CD14-positive monocyte (primary cell): ENCODE data around the gene SPINK1. TPM values are rescaled to one million over a fixed set of nuclear protein-coding genes. Genes with fewer than 3 reads are reported as not detected.

Experiments
- DNase-seq, 3 donors: peaks; one replicate each; pipeline ENCODE4 v3.0.0-alpha.2; 2011 to 2022
- H2AFZ ChIP-seq: 2 replicates; pipeline ENCODE4 v1.6.0; 2012; ENCODE audit warnings: mild to moderate bottlenecking, low read depth, low read length, inconsistent platforms; ENCODE audit not compliant: insufficient read depth, poor library complexity, severe bottlenecking
- H3K27ac ChIP-seq, 2 donors: 1 replicate in 1 of 2; 2 replicates in 1 of 2; pipeline ENCODE4 v1.5.1; 2012 to 2013; ENCODE audit warnings: low read length in 2 of 2, control low read depth in 1 of 2, inconsistent platforms in 1 of 2, low read depth in 1 of 2, mild to moderate bottlenecking in 1 of 2
- H3K27me3 ChIP-seq, 2 donors: one replicate each; pipeline versions ENCODE4 v1.6.0 to v1.6.1; 2011 to 2013; ENCODE audit warnings: low read length in 2 of 2; ENCODE audit not compliant: control insufficient read depth in 2 of 2, insufficient read depth in 2 of 2
- H3K36me3 ChIP-seq, 2 donors: replicated peaks in 1 of 2; 1 replicate in 1 of 2; 2 replicates in 1 of 2; pipeline versions ENCODE4 v1.5.1 to v1.6.1; 2012 to 2013; ENCODE audit warnings: low read length in 2 of 2, control low read depth in 1 of 2, inconsistent platforms in 1 of 2, mild to moderate bottlenecking in 1 of 2; ENCODE audit not compliant: insufficient read depth in 2 of 2, control insufficient read depth in 1 of 2
- H3K4me1 ChIP-seq, 2 donors: 1 replicate in 1 of 2; 2 replicates in 1 of 2; pipeline versions ENCODE4 v1.5.1 to v1.6.1; 2012 to 2013; ENCODE audit warnings: low read length in 2 of 2, control low read depth in 1 of 2, inconsistent platforms in 1 of 2, mild to moderate bottlenecking in 1 of 2, moderate library complexity in 1 of 2; ENCODE audit not compliant: insufficient read depth in 2 of 2, control insufficient read depth in 1 of 2
- H3K4me2 ChIP-seq: replicated peaks from 2 replicates; pipeline ENCODE3; 2012; ENCODE audit warnings: low read length, moderate library complexity, mild to moderate bottlenecking; ENCODE audit not compliant: poor library complexity, severe bottlenecking; ENCODE audit errors: extremely low read depth
- H3K4me3 ChIP-seq, 3 experiments: fragments of 200-600 bp in 1 of 3; sonication (generic) in 1 of 3; replicated peaks in 1 of 3; 1 replicate in 2 of 3; 2 replicates in 1 of 3; pipeline ENCODE4 v1.5.1; 2011 to 2013; ENCODE audit warnings: low read length in 3 of 3, mild to moderate bottlenecking in 3 of 3, control low read depth in 2 of 3, low read depth in 2 of 3, inconsistent platforms in 1 of 3, moderate library complexity in 1 of 3
- H3K79me2 ChIP-seq: 2 replicates; pipeline ENCODE4 v1.6.0; 2012; ENCODE audit warnings: mild to moderate bottlenecking, control low read depth, inconsistent platforms, low read length, moderate library complexity; ENCODE audit not compliant: insufficient read depth
- H3K9ac ChIP-seq: 2 replicates; pipeline ENCODE4 v1.6.0; 2017; ENCODE audit warnings: low read length, mild to moderate bottlenecking; ENCODE audit not compliant: insufficient read depth, poor library complexity, severe bottlenecking
- H3K9me3 ChIP-seq, 2 donors: replicated peaks in 1 of 2; 1 replicate in 1 of 2; 2 replicates in 1 of 2; pipeline versions ENCODE4 v1.5.1 to v1.6.1; 2012 to 2013; ENCODE audit warnings: low read length in 2 of 2, control low read depth in 1 of 2; ENCODE audit not compliant: control insufficient read depth in 1 of 2, insufficient read depth in 1 of 2
- H4K20me1 ChIP-seq: 2 replicates; pipeline ENCODE4 v1.6.0; 2012; ENCODE audit warnings: mild to moderate bottlenecking, low read length, control low read depth, moderate library complexity; ENCODE audit not compliant: insufficient read depth
- H3K27ac Mint-ChIP-seq, 7 donors: one replicate each; pipeline ENCODE4 v1.8.0; 2020; ENCODE audit warnings: mild to moderate bottlenecking in 7 of 7, mixed read lengths in 7 of 7, moderate library complexity in 6 of 7, inconsistent platforms in 2 of 7
- H3K27me3 Mint-ChIP-seq, 3 donors: one replicate each; pipeline ENCODE4 v1.8.0; 2021 to 2022; ENCODE audit warnings: low read depth in 3 of 3, mild to moderate bottlenecking in 3 of 3, mixed read lengths in 3 of 3, moderate library complexity in 3 of 3, inconsistent platforms in 1 of 3
- H3K36me3 Mint-ChIP-seq, 2 donors: one replicate each; pipeline ENCODE4 v1.8.0; 2020; ENCODE audit warnings: mixed read lengths in 2 of 2, inconsistent platforms in 1 of 2, mild to moderate bottlenecking in 1 of 2
- H3K4me1 Mint-ChIP-seq: one replicate; pipeline ENCODE4 v1.8.0; 2020; ENCODE audit warnings: mild to moderate bottlenecking, mixed read lengths
- H3K4me3 Mint-ChIP-seq, 2 donors: one replicate each; pipeline ENCODE4 v1.8.0; 2020; ENCODE audit warnings: mild to moderate bottlenecking in 2 of 2, mixed read lengths in 2 of 2, moderate library complexity in 1 of 2
- H3K9me3 Mint-ChIP-seq, 7 donors: one replicate each; pipeline ENCODE4 v1.8.0; 2020 to 2022; ENCODE audit warnings: mixed read lengths in 7 of 7, mild to moderate bottlenecking in 6 of 7, moderate library complexity in 6 of 7, inconsistent platforms in 2 of 7
- WGBS: methylation state at CpG from one replicate; pipeline ENCODE4 v1.1.5; 2013; ENCODE audit warnings: missing lambda C conversion rate; ENCODE audit not compliant: insufficient coverage; 5-methylcytosine and 5-hydroxymethylcytosine counted together
- intact Hi-C, 2 donors: fragments of 100-400 bp; cut with micrococcal nuclease; formaldehyde crosslinking; loops; one replicate each; pipeline versions ENCODE4 v1.15.0 to v1.15.1; 2023
- polyA plus RNA-seq, 3 donors: library from polyadenylated mRNA; depleted of rRNA in 1 of 3; unstranded in 2 of 3; stranded (reverse) in 1 of 3; fragments of 300-500 nt in 2 of 3; fragments of >200 nt in 1 of 3; fragmentation: Illumina TruSeq in 2 of 3; gene quantifications; 1 replicate in 2 of 3; 2 replicates in 1 of 3; pipeline ENCODE4 v1.2.3, GENCODE V29; 2012 to 2021
- TF ChIP-seq, protein P1 (sequence below): fragments of 200-600 bp; IDR thresholded peaks from one replicate; pipeline ENCODE4 v1.8.0; 2022; ENCODE audit warnings: antibody characterized with exemption, mild to moderate bottlenecking

SPINK1 gene
- polyA plus RNA-seq, 3 donors: not detected

DNA sequence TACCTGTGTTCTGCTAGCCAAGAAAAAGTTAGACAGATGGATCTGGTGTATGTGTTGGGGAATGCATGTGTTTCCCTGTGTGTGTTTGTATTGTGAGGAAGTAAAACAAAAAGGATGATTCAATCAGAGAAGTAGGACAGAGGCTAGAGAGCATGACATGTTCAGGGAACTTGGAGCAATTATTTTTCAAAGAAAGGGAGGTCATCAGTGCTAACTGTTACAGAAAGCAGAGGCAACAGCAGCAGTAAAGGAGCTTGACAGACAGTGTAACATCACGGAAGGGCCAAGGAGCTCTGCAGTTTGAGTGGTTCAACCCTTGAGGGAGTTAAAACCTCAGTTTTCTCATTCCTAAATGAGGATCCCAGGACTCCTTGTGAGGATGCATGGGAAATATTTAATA, 13.2 kb downstream of the SPINK1 start:
- Mint-ChIP-seq H3K27ac (peak overlapping the region in 3 of 7 donors; percentile 1 to 35 (median 3)), H3K9me3 (peaks cover 0 to 2% (median 0%) of the 10 kb centered on the region in 7 donors), H3K4me3 (no peak overlapping the region), H3K36me3 (no peaks in the 10 kb centered on the region), H3K4me1 (peaks cover 15% of the 10 kb centered on the region), H3K27me3 (peaks cover 0 to 3% (median 0%) of the 10 kb centered on the region in 3 donors)
- Histone ChIP-seq H3K27ac (peak overlapping the region in 1 of 2 donors; percentile 24), H3K79me2 (no peaks in the 10 kb centered on the region), H3K27me3 (no peaks in the 10 kb centered on the region), H3K36me3 (no peaks in the 10 kb centered on the region), H3K4me2 (no peak overlapping the region), H4K20me1 (no peaks in the 10 kb centered on the region), H3K9me3 (no peaks in the 10 kb centered on the region), H3K4me3 (no peak overlapping the region), H2AFZ (peak overlapping the region; percentile 16), H3K9ac (no peak overlapping the region), H3K4me1 (no peaks in the 10 kb centered on the region)
- peak; percentile 26 to 36 (median 29) for DNase-seq
- intact Hi-C loops: no loop called here
- TF ChIP-seq, protein P1, sequence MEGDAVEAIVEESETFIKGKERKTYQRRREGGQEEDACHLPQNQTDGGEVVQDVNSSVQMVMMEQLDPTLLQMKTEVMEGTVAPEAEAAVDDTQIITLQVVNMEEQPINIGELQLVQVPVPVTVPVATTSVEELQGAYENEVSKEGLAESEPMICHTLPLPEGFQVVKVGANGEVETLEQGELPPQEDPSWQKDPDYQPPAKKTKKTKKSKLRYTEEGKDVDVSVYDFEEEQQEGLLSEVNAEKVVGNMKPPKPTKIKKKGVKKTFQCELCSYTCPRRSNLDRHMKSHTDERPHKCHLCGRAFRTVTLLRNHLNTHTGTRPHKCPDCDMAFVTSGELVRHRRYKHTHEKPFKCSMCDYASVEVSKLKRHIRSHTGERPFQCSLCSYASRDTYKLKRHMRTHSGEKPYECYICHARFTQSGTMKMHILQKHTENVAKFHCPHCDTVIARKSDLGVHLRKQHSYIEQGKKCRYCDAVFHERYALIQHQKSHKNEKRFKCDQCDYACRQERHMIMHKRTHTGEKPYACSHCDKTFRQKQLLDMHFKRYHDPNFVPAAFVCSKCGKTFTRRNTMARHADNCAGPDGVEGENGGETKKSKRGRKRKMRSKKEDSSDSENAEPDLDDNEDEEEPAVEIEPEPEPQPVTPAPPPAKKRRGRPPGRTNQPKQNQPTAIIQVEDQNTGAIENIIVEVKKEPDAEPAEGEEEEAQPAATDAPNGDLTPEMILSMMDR: no peak
- WGBS: 78% methylated on average over 1 of the region's 1 CpG

- WGBS: no CpG with 5 or more reads among the region's 1 CpG
- Histone ChIP-seq H3K9ac (no peak overlapping the region), H3K4me2 (no peak overlapping the region), H3K27me3 (no peaks in the 10 kb centered on the region), H3K4me3 (no peak overlapping the region), H3K27ac (no peak overlapping the region), H4K20me1 (no peaks in the 10 kb centered on the region), H3K36me3 (no peaks in the 10 kb centered on the region), H2AFZ (no peak overlapping the region), H3K79me2 (no peaks in the 10 kb centered on the region), H3K4me1 (no peaks in the 10 kb centered on the region), H3K9me3 (no peaks in the 10 kb centered on the region)
- Mint-ChIP-seq H3K27ac (no peak overlapping the region), H3K4me1 (peaks cover 7% of the 10 kb centered on the region), H3K4me3 (no peak overlapping the region), H3K27me3 (no peaks in the 10 kb centered on the region), H3K36me3 (no peaks in the 10 kb centered on the region), H3K9me3 (peaks cover 0 to 2% (median 0%) of the 10 kb centered on the region in 7 donors)
- intact Hi-C loops: no loop called here
- TF ChIP-seq, protein P1: no peak
- DNase-seq: no peak
Observed at GRCh38 chr5:147813696-147814095, 17.8 kb downstream of the SPINK1 start.
